NCI-H526 treated with DMSO at 0.1 percent for 48 hours (cell line): ENCODE results near the gene FITM2.
"Not testable (repeated sequence)": the region's sequence is repeated elsewhere in the genome, so short reads cannot be mapped to it uniquely, and the experiment has no call there.

ENCODE experiments used
- DNase-seq: peaks from one replicate; lab custom pipeline; 2025; lab: John Stamatoyannopoulos, UW

The FITM2 gene

GRCh38 chr20:44334306-44334705 is 23.3 kb upstream of the FITM2 start:
- no peak for DNase-seq

DNA sequence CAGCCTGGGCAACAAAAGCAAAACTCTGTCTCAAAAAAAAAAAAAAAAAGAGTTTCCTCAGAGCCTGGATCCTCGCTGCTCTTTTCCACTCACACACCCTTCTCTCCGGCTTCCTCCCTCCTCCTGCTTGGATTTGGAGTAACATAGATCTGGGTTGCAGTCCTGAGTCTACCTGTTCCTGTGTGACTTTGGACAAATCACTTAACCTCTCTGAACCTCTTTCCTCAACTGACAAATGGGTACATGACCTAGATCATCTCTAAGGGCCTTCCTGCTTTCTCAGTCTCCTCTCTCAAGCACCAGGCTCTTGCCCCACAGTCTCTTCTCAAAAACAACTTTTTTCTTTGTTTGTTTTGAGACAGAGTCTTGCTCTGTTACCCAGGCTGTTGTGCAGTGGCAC is 20.2 kb upstream of the FITM2 start:
- DNase-seq = no peak

DNA sequence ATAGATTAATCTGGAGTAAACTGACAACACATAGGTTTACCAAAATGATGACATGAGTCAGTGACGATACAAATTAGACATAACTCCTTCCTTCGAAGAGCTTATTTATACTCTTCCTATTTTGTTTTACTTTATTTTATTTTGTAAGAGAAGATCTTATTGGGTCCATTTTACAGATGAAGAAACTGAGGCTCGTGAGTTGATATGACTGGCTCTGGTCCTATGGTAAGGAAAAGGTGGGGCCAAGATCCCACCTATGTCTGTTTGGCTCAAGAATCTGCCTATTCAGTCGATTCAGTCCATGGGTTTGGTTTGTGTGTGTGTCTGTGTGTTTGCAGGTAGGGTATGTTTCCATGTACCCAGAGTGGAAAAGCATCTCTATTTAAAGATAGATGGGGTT is 17.4 kb upstream of the FITM2 start:
- no peak for DNase-seq

DNA sequence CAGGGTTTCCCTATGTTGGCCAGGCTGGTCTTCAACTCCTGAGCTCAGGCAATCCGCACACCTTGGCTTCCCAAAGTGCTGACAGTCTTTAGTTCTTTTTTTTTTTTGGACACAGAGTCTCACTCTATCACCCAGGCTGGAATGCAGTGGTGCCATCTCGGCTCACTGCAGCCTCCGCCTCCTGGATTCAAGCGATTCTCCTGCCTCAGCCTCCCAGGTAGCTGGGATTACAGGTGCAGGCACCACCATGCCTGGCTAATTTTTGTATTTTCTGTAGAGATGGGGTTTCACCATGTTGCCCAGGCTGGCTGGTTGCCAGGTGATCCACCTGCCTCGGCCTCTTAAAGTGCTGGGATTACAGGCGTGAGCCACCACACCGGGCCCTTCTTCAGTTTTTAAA is 16.7 kb upstream of the FITM2 start:
- DNase-seq = not testable (repeated sequence)

DNA sequence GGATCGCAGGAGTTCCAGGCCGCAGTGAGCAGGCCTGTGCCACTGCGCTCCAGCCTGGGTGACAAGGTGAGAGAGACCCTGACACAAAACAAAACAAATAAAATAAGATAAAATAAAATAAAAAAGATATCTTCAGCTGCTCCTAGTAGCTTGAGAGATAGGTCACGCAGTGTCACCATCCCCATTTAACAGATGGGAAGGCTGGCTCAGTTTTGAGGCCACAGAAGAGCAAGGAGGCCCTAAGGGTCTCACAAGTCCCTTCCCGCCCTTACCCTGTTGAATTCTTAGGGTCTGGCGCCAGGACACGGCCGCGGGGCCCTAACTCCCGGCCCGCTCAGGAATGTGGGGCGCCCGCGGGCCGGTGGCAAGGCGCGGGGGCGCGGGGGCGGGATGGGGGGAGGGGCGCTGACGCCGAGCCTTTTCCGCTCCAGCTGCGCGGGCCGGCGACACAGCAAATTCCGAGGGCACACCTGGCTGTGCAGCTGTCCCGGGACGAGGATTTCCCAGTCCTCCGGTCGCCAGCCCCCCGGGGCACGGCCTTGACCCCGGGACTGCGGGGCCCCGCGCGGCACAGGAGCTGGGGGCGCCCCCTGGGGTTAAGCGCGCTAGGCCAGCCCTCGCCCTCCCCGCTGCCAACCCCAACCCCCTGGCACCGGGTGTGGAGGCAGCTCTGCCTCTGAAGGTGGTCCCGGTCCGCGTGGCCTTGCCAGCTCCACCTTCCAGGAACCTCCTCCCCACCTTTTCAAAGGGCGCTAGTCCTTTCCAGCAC is 15.6 kb upstream of the FITM2 start:
- DNase-seq = no peak

DNA sequence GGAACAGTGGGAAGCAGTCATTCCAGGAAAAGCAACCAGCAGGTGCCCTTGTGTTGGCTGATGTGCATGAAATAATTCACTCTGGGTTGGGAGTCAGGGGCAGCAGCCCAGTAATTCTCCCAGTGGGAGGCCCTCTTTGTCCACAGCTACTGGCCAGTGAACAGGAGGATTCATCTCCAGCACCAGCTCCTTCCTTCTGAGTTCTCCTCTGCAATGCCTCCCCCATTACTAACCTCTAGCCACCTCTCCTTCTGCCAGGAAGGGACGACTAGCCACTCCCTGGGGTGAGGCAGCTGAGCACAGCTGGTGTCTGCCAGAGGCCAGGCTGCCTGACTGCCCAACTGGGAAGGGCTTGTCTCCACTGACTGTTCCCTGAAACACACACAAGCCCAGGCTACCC is 13.3 kb upstream of the FITM2 start:
- no peak for DNase-seq

- no peak for DNase-seq
Measured at GRCh38 chr20:44319839-44320422, 8.9 kb upstream of the FITM2 start.

GRCh38 chr20:44314870-44315269 is 3.9 kb upstream of the FITM2 start:
- no peak for DNase-seq

DNA sequence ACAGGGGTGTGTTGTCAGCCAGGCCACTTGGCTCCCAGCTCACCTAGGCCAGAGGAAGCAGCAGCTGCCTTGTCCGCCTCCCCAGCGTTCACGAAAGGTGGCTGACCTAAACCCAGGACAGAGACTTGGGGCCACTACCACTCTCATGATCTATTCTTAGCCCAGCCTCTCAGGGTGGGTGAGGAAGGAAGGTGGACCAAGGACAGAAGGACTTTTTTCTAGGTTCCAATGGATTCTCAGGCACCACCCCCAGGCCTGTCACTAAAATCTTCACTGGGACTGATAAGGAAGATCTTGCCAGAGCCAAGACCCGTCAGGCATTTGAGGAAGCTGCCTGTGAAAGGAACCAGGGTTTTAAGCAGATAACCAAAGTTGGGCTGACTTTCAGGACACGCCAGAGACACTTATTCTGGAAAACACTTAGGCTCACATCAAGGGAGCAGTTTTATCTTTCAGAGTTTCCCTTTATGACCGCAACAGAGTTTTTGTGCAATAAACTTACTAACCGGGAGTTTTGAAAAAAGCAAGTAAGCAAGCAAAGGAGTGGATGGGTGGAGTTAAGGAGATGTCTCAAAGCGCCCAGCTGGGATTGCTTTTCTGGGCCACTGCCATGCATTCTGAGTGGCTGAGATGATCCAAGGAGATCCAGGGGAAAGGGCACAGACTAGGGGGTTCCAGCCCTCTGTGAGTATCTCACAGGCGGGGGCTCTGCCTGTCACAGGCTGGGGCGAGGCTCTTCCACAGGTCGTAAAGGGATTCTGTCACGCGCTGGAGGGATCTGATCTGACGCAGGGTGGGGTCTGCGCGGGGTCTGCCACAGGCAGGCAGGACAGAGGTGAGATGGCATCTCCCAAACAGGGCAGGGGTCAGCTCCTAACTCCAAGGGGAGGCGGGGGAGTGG is 989 bp downstream of the FITM2 start:
- no peak for DNase-seq

GRCh38 chr20:44306927-44307326 is 4.1 kb downstream of the FITM2 start:
- no peak for DNase-seq

DNA sequence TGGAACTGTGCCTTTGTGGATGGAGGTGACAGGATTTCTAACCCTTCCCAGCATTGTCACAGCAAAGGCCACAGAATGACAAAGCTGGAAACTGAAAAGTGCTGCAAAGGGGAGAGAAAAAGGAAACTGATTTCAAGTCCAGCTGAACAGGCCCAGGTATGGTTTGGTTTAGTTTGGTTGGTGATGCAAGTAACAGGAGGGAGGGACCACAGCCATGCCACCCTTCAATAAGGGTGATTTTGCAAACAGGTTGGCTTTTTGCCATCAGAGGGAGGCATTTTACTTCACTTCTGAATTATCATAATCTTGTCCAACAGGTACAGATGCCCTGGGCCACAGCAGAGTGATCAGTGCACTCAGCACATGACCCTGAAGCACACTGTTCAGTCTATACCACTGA is 6.6 kb downstream of the FITM2 start:
- no peak for DNase-seq

DNA sequence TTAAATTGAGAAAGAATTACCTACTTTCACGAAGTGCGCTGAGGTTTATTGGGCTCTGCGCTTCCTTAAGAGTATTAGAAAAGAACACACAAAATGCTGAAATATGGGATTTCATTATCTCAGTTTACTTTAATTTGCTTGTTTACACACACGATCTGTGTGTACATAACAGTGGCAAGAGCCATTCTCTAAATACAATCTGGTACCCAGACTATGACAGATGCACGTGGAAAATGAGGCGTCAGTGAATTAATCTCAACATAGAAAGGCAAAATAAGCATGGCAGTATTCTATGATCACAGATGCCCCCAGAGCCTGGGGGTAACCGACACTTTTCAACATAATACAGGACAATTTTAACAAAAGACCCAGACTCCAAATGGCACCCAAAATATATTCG is 8.3 kb downstream of the FITM2 start:
- no peak for DNase-seq

GRCh38 chr20:44302026-44302669 is 8.9 kb downstream of the FITM2 start:
- DNase-seq = no peak

GRCh38 chr20:44301285-44301684 is 9.7 kb downstream of the FITM2 start:
- DNase-seq = no peak

GRCh38 chr20:44299011-44299535 is 11.9 kb downstream of the FITM2 start:
- DNase-seq = not testable (repeated sequence)

- no peak for DNase-seq
Measured at GRCh38 chr20:44297721-44298120, 13.3 kb downstream of the FITM2 start.

GRCh38 chr20:44296011-44296410 is 15.0 kb downstream of the FITM2 start:
- DNase-seq = no peak

DNA sequence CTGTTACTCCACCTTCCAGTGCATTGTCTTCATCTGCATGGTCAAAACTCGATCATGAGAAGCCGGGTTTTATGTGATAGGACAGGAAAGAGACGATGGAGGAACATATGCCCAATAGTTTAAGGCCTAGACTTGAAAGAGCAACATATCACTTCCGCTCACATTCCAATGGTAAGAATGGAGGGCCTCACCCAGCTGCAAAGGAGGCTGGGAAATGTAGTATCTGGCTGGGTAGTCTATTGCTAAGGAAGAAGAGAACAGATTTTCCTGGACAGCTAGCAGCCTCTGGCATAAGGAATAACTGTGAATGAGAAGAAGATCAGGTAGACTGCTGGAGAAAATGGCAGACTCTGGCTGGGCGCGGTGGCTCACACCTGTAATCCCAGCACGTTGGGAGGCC is 19.2 kb downstream of the FITM2 start:
- DNase-seq = no peak

DNA sequence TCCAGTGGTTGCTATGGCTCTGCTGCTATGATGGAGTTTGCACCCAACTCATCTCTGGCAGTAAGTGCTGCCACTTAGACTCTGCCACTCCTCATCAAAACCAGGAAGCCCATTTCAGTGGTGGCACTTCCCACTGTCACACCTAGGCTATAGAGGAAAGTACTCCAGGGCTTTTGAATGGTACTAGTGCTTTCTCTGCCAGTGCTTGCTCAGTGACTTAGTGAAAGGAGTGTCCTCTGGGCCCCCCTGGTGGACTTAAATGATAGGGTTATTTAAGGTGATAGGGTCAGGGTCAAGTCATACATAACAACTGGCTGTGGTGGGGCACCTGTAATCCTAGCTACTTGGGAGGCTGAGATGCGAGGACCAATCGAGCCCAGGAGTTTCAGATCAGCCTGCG is 22.8 kb downstream of the FITM2 start:
- DNase-seq = no peak

DNA sequence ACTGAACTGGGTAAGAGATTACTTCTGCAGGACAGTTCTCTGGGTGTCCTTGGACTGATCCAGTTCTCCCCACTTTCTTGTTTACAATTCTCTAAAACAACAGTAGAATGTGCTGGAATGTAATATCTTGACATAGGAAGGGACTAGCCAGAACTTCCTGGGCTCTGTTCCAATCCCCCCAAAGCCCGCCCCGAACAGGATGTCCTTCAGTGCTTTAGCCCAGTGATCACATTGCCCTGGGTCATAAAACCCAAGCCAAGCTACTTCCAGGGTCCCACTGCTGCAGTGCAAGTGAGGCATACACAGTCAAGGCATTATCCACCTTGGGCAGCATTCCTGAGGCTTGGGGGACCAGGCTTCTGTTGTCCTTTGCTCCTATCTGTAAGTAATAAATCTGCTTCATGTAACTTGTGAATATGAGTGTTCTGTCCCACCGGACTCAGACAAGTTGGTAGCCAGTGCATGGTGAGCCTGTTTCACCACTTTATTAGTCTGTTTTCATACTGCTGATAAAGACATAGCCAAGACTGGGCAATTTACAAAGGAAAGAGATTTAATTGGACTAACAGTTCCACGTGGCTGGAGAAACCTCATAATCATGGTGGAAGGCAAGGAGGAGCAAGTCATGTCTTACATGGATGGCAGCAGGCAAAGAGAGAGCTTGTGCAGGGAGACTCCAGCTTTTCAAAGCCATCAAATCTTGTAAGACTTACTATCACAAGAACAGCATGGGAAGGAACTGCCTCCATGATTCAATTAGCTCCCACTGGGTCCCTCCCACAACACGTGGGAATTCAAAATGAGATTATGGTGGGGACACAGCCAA is 23.5 kb downstream of the FITM2 start:
- DNase-seq = no peak

- DNase-seq = no peak
Measured at GRCh38 chr20:44284032-44284431, 27.0 kb downstream of the FITM2 start.
